Neural cell (in vitro differentiated cells): ENCODE results near the gene IDUA. TPM values are rescaled to one million over a fixed set of nuclear protein-coding genes. Genes with fewer than 3 reads are reported as not detected.

ENCODE experiments used
- H2AFZ ChIP-seq: fragments of 200-600, 300-800 bp; sonication (generic), shearing (Covaris generic); 2 replicates; pipeline ENCODE4 v1.6.0; 2014; ENCODE audit warnings: low read depth, mild to moderate bottlenecking, antibody characterized with exemption, low read length, moderate library complexity
- H3F3A ChIP-seq: fragments of 200-600 bp; shearing (Covaris generic); 2 replicates; pipeline ENCODE4 v1.6.1; 2016; ENCODE audit warnings: mild to moderate bottlenecking, moderate library complexity, mixed read lengths, antibody characterized with exemption, low read length; ENCODE audit not compliant: insufficient read depth, poor library complexity, severe bottlenecking
- H3K27ac ChIP-seq: fragments of 200-600, 300-800 bp; sonication (generic), shearing (Covaris generic); 2 replicates; pipeline ENCODE4 v1.5.1; 2014; ENCODE audit warnings: mild to moderate bottlenecking, low read length, moderate library complexity
- H3K27me3 ChIP-seq: fragments of 300-800, 200-600 bp; sonication (generic), shearing (Covaris generic); 2 replicates; pipeline ENCODE4 v1.6.0; 2014; ENCODE audit warnings: mild to moderate bottlenecking, low read depth, low read length, moderate library complexity; ENCODE audit not compliant: insufficient read depth
- H3K36me3 ChIP-seq: fragments of 300-800, 200-600 bp; sonication (generic), shearing (Covaris generic); 2 replicates; pipeline ENCODE4 v1.5.1; 2014; ENCODE audit warnings: mild to moderate bottlenecking, antibody characterized with exemption, low read length, moderate library complexity; ENCODE audit not compliant: insufficient read depth
- H3K4me2 ChIP-seq: fragments of 300-800, 200-600 bp; sonication (generic), shearing (Covaris generic); 2 replicates; pipeline ENCODE4 v1.6.0; 2014; ENCODE audit warnings: mild to moderate bottlenecking, low read length
- H3K4me3 ChIP-seq: fragments of 300-800, 200-600 bp; sonication (generic), shearing (Covaris generic); 2 replicates; pipeline ENCODE4 v1.5.1; 2014; ENCODE audit warnings: mild to moderate bottlenecking, low read length, moderate library complexity
- H3K79me2 ChIP-seq: fragments of 200-600 bp; shearing (Covaris generic); replicated peaks from 2 replicates; pipeline ENCODE4 v1.6.0; 2014; ENCODE audit warnings: mild to moderate bottlenecking, low read length, moderate library complexity; ENCODE audit not compliant: insufficient read depth
- H3K9ac ChIP-seq: fragments of 300-800, 200-600 bp; sonication (generic), shearing (Covaris generic); 2 replicates; pipeline ENCODE4 v1.6.1; 2016; ENCODE audit warnings: mild to moderate bottlenecking, low read length, mixed read lengths
- H3K9me2 ChIP-seq: fragments of 200-600 bp; shearing (Covaris generic); 2 replicates; pipeline ENCODE4 v1.6.1; 2016; ENCODE audit warnings: mild to moderate bottlenecking, low read length, mixed read lengths; ENCODE audit not compliant: insufficient read depth
- H3K9me3 ChIP-seq: fragments of 200-600, 300-800 bp; sonication (generic), shearing (Covaris generic); 2 replicates; pipeline ENCODE4 v1.6.1; 2016; ENCODE audit warnings: mild to moderate bottlenecking, mixed run types, low read length, moderate library complexity, mixed read lengths
- H4K20me1 ChIP-seq: fragments of 200-600 bp; shearing (Covaris generic); 2 replicates; pipeline ENCODE4 v1.6.1; 2016; ENCODE audit warnings: mild to moderate bottlenecking, mixed run types; ENCODE audit not compliant: insufficient read depth
- EP300 ChIP-seq: fragments of 450-650 bp; conservative IDR thresholded peaks from 2 replicates; pipeline ENCODE4 v1.6.1; 2014; ENCODE audit warnings: antibody characterized with exemption, mild to moderate bottlenecking, moderate library complexity; ENCODE audit not compliant: poor library complexity, severe bottlenecking
- EZH2 ChIP-seq: fragments of 200-600, 300-800 bp; shearing (Covaris generic), sonication (generic); IDR thresholded peaks from 2 replicates; pipeline ENCODE4 v1.6.1; 2014; ENCODE audit warnings: antibody characterized with exemption, low read length, borderline replicate concordance, mild to moderate bottlenecking; ENCODE audit not compliant: insufficient read depth, poor library complexity, severe bottlenecking
- MXI1 ChIP-seq: fragments of 450-650 bp; conservative IDR thresholded peaks from 2 replicates; pipeline ENCODE4 v1.6.1; 2014; ENCODE audit warnings: antibody characterized with exemption, mild to moderate bottlenecking; ENCODE audit not compliant: poor library complexity, severe bottlenecking
- RAD21 ChIP-seq: fragments of 450-650 bp; conservative IDR thresholded peaks from 2 replicates; pipeline ENCODE4 v1.6.1; 2014; ENCODE audit warnings: antibody characterized with exemption, mild to moderate bottlenecking, moderate library complexity
- SMC3 ChIP-seq: fragments of 450-650 bp; conservative IDR thresholded peaks from 2 replicates; pipeline ENCODE4 v1.6.1; 2014; ENCODE audit warnings: antibody characterized with exemption, mild to moderate bottlenecking, moderate library complexity; ENCODE audit not compliant: poor library complexity
- TAF1 ChIP-seq: IDR thresholded peaks from 2 replicates; pipeline ENCODE4 v1.6.1; 2012; ENCODE audit warnings: low read depth
- polyA plus RNA-seq: library from polyadenylated mRNA; depleted of rRNA; stranded (reverse); fragments of >200 nt; gene quantifications from 2 replicates; pipeline ENCODE4 v1.2.3, GENCODE V29; 2014
- TF ChIP-seq, protein P1 (sequence below): fragments of 450-650 bp; IDR thresholded peaks from 2 replicates; pipeline ENCODE4 v1.5.1; 2014; ENCODE audit warnings: antibody characterized with exemption, mild to moderate bottlenecking, moderate library complexity; ENCODE audit not compliant: poor library complexity, severe bottlenecking
- TF ChIP-seq, protein P2 (sequence below): IDR thresholded peaks from 2 replicates; pipeline ENCODE4 v1.6.1; 2012; ENCODE audit warnings: borderline replicate concordance

The IDUA gene
- polyA plus RNA-seq, 1 donor from 2014 or later = 12.7 TPM

DNA sequence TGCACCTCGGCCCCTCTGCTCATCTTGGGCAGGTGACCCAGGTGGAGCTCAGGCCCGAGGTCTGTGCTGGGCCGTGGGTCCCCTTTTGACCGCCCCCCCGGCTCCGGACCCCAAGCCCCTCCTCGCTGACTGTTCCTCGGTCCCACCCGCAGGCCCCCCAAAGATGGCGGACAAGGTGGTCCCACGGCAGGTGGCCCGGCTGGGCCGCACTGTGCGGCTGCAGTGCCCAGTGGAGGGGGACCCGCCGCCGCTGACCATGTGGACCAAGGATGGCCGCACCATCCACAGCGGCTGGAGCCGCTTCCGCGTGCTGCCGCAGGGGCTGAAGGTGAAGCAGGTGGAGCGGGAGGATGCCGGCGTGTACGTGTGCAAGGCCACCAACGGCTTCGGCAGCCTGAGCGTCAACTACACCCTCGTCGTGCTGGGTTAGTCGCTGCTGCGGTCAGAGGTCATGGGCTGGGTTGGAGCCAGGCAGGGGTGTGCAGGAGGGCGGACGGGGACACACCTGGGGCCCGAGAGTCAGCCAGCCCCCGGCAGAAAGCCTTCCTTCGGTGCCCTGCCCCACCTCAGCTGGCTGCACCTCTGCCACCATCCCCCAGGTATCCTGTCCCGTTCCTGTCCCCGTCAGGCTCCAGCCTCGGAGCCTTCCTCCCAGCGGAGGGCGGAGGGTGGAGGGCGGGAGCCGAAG is 35.4 kb downstream of the IDUA start:
- Histone ChIP-seq H4K20me1 (no peaks in the 10 kb centered on the region), H3K9me3 (no peaks in the 10 kb centered on the region), H3K4me2 (no peak overlapping the region), H2AFZ (no peak overlapping the region), H3K9ac (no peak overlapping the region), H3K4me3 (no peak overlapping the region), H3K27ac (no peak overlapping the region), H3F3A (no peaks in the 10 kb centered on the region), H3K36me3 (no peaks in the 10 kb centered on the region), H3K27me3 (no peaks in the 10 kb centered on the region), H3K9me2 (no peaks in the 10 kb centered on the region), H3K79me2 (peaks cover 4% of the 10 kb centered on the region)
- TF ChIP-seq SMC3 = no peak
- no peak for TF ChIP-seq TAF1
- TF ChIP-seq EP300 = no peak
- no peak for TF ChIP-seq RAD21
- no peak for TF ChIP-seq MXI1
- TF ChIP-seq, protein P1, sequence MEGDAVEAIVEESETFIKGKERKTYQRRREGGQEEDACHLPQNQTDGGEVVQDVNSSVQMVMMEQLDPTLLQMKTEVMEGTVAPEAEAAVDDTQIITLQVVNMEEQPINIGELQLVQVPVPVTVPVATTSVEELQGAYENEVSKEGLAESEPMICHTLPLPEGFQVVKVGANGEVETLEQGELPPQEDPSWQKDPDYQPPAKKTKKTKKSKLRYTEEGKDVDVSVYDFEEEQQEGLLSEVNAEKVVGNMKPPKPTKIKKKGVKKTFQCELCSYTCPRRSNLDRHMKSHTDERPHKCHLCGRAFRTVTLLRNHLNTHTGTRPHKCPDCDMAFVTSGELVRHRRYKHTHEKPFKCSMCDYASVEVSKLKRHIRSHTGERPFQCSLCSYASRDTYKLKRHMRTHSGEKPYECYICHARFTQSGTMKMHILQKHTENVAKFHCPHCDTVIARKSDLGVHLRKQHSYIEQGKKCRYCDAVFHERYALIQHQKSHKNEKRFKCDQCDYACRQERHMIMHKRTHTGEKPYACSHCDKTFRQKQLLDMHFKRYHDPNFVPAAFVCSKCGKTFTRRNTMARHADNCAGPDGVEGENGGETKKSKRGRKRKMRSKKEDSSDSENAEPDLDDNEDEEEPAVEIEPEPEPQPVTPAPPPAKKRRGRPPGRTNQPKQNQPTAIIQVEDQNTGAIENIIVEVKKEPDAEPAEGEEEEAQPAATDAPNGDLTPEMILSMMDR = no peak
- TF ChIP-seq EZH2 = no peak

DNA sequence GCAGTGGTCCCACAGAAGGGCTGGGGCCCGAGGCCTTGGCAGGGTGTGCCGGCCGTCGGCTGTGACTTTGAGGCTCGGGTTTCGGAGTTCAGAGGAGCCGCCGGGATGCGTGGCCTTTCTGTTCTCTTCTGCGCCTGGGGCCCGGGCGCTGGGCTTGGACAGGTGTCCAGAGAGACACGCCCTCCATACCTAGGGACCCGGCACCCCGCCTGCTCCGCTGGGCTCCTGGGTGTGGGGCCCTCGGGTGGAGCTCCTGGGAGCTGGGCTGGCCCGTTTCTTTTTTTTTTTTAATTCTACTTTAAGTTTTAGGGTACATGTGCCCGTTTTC is 35.9 kb downstream of the IDUA start:
- H3F3A ChIP-seq = no peaks in the 10 kb centered on the region
- H3K9me3 ChIP-seq = no peaks in the 10 kb centered on the region
- no peaks in the 10 kb centered on the region for H3K36me3 ChIP-seq
- H3K4me2 ChIP-seq = no peak overlapping the region
- peaks cover 4% of the 10 kb centered on the region for H3K79me2 ChIP-seq
- H3K9me2 ChIP-seq = no peaks in the 10 kb centered on the region
- no peaks in the 10 kb centered on the region for H3K27me3 ChIP-seq
- H3K9ac ChIP-seq = no peak overlapping the region
- H3K4me3 ChIP-seq = no peak overlapping the region
- no peaks in the 10 kb centered on the region for H4K20me1 ChIP-seq
- no peak overlapping the region for H2AFZ ChIP-seq
- H3K27ac ChIP-seq = no peak overlapping the region
- TF ChIP-seq, protein P1 = no peak
- TF ChIP-seq MXI1 = no peak
- TF ChIP-seq SMC3 = no peak
- no peak for TF ChIP-seq EP300
- no peak for TF ChIP-seq RAD21
- TF ChIP-seq, protein P2, sequence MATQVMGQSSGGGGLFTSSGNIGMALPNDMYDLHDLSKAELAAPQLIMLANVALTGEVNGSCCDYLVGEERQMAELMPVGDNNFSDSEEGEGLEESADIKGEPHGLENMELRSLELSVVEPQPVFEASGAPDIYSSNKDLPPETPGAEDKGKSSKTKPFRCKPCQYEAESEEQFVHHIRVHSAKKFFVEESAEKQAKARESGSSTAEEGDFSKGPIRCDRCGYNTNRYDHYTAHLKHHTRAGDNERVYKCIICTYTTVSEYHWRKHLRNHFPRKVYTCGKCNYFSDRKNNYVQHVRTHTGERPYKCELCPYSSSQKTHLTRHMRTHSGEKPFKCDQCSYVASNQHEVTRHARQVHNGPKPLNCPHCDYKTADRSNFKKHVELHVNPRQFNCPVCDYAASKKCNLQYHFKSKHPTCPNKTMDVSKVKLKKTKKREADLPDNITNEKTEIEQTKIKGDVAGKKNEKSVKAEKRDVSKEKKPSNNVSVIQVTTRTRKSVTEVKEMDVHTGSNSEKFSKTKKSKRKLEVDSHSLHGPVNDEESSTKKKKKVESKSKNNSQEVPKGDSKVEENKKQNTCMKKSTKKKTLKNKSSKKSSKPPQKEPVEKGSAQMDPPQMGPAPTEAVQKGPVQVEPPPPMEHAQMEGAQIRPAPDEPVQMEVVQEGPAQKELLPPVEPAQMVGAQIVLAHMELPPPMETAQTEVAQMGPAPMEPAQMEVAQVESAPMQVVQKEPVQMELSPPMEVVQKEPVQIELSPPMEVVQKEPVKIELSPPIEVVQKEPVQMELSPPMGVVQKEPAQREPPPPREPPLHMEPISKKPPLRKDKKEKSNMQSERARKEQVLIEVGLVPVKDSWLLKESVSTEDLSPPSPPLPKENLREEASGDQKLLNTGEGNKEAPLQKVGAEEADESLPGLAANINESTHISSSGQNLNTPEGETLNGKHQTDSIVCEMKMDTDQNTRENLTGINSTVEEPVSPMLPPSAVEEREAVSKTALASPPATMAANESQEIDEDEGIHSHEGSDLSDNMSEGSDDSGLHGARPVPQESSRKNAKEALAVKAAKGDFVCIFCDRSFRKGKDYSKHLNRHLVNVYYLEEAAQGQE = no peak
- no peak for TF ChIP-seq EZH2
